GM19452 (cell line): ENCODE measurements around the gene NLN.
"Not testable (repeated sequence)": the region's sequence is repeated elsewhere in the genome, so short reads cannot be mapped to it uniquely, and the experiment has no call there.

Source experiments
- ATAC-seq: cut with Tn5 transposase; IDR thresholded peaks from one replicate; pipeline ENCODE4 v1.9.1; 2021; ENCODE audit not compliant: unreplicated experiment

The NLN gene

DNA sequence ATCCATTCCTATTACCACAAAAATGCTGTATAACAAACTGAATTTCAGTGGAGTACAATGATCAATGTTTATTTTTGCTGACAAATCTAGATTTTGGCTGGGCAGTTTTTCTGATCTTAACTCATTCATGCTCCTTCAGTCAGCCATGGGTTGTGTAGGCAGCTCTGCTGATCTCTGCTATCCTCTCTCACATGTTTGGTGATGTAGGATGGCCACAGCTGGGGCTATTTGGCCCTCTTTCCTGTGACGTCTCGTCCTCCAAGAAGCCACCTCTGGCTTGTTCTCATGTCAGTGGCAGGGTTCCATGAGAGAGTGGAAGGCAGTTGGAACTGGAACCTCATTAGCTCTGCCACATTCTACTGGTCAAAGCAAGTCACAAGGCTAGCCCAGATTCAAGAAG, 8.9 kb downstream of the NLN start:
- ATAC-seq: no peak

DNA sequence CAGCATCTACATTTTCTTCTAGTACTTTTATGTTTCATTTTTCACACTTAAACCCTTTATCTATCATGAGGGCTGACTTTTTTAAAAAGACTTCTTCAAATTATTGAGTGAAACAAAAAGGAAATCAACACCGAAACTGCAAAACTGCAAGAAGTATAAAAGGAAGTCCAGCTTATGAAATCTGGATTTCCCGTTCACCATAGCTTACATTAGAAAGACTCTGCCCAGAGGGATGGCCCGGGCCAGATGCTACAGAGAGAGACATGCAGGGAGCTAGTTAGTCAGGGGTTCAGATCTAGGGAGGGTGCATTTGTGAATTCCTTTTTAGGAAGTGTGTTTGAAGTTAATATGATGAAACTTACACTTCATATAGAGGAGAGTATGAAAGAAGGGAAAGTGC, 10.0 kb downstream of the NLN start:
- not testable (repeated sequence) for ATAC-seq

DNA sequence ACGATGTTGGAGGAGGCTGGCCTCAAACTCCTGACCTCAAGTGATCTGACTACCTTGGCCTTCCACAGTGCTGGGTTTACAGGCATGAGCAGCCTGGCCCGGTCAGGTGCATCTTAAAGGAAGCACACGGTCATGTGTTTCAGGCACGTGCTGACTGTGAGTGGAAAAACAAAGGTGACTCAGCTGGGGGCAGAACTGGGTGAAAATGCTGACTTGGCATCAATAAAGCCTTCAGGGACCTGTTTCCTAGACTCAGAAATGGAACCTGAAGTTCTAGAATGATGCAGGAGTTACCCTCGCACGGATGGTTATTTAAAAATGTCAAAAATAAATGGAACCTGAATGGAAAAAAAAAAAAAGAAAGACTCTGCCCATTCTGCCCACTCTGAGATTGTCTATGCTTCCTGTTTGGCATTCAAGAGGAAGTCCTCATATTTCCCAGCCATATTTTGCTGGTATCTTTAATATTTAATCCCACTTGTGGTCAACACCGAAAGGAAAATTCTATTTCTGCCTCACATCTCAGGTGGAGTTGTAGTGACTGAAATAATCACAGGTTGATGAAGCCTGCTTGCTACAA, 12.3 kb downstream of the NLN start:
- ATAC-seq: not testable (repeated sequence)

DNA sequence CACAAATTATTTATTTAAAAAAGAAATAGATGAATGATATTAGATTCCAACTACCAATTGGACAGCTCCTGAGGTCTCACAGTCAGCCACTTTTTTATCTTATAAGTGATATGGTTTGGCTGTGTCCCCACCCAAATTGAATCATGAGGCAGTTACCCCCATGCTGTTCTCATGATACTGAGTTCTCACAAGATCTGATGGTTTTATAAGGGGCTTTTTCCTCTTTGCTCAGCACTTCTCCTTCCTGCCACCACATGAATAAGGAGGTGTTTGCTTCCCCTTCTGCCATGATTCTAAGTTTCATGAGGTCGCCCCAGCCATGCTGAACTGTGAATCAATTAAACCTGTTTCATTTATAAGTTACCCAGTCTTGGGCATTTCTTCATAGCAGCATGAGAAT, 12.9 kb downstream of the NLN start:
- no peak for ATAC-seq

DNA sequence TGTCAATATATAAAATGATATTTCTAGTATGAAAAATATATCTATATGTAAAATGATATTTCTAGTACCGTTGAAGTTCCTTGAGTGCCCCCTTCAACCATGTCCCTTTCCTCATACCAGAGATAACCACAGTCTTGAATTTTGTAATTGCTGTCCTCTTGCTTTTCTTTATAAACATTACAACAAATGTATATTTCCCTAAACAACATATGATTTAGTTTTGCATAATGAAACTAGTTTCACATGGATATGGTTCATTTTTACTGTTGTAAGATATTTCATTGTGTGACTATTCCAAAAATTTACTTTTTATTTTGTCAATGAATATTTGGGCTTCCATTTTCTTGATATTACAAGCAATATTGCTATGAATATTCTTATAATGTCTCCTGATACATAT, 14.0 kb downstream of the NLN start:
- ATAC-seq: no peak

DNA sequence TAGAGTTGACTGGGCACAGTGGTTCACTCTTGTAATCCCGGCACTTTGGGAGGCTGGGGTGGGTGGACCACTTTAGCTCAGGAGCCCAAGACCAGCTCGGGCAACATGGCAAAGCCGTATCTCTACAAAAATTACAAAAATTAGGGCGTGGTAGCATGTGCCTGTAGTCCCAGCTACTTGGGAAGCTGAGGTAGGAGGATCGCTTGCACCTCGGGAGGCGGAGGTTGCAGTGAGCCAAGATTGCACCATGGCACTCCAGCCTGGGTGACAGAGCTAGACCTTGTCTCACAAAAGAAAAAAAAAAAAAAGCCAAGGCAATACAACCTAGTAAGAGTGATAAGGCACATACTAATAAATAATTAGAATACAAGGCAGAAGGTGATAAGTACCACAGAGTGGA, 15.8 kb downstream of the NLN start:
- no peak for ATAC-seq

DNA sequence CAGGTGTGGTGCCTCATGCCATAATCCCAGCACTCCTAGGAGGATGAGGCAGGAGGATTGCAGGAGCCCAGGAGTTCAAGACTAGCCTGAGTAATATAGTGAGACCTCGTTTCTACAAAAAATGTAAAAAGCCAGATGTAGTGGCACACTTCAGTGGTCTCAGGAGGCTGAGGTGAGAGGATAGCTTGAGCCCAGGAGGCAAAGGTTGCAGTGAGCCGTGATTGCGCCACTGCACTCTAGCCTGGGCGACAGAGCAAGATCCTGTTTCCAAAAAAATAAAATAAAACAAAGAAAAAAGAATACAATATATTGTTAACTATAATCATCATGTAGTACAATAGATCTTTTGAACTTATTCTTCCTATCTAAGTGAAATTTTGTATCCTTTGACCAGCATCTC, 16.3 kb downstream of the NLN start:
- no peak for ATAC-seq

DNA sequence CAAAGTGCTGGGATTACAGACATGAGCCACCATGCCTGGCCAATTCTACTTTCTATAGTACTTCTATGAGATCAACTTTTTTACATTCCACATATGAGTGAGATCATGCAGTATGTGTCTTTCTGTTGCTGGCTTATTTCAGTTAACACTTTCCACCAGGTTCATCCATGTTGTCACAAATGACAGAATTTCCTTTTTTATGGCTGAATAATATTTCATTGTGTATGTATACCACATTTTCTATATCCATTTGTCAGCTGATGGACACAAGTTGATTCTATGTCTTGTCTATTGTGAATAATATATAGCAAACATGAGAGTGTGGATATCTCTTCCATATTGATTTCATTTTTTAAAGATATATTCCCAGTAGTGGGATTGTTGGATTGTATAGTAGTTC, 17.2 kb downstream of the NLN start:
- no peak for ATAC-seq

DNA sequence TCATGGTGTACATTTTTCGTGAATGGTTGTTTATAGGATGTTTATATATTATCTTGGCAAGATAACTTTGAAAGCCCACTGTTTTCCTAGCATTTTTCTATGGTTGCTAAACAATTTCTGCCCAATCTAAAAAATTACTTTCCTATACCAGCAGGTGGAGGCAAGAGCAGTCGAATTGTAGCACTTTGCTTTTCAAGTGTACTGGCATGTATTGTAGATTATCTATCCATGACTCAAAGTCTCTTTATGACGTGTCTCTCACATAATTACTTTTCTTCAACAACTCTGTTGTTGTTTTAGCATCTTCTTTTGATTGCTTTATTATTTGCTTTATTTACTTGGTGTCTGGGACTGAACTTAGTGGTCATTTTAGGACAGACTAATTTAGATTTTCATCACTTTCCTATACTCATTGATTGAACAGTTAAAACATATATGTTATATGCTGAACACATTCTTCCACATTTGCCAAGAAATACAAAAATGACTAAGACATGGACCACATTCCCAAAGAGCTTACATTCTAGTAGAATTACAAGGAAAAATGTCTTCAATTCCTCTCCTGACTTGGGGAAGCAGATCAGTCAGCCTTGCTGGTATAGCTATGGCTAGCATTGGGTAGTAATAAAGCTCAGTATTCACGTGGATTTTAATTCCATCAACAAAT, 20.7 kb downstream of the NLN start:
- peak; percentile 91 for ATAC-seq

DNA sequence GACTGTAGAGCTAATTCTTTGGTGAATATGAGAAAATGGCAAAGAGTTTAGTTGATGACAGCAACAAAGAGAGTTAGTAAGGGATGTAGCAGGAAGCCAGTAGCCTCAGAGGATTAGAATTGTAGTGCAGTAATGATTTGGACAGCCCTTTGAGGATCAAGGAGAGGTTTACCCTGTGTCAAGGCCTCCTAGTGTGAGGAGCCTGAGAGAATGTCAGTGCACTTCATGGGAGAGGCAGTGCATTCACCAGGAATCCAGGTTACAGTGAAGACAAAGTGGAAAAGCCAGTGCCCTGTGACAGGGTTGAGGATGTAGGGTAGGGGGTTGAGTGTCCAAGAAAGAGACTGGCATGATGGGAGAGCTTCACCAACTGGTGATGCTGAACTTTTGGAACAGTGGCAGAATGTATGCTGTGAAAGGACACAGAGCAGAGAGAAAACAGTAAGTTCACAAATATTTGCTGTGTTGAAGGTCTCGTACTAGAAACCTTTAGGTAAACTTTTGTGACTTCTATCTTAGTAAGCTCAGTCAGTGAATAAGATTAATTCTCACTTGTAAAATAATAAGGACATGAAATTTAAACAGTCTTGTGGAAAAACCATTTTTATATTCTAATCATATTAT, 27.3 kb downstream of the NLN start:
- no peak for ATAC-seq

DNA sequence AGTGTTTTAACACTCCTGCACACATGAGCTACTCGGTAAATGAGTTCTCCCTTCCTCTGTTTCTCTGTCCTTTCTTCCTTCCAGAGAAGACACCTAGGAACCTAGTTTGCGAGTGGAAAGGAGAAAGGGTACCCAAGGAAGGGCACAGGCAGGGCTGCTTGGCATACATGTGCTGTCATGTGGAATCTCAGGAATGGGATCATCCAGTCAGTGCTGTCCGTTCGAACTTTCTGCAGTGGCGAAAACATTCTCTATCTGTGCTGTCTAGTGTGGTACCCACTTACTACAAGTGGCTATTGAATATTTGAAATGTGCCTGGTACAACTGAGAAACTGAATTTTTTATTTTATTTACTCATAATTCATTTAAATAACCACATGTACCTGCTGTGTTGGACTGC, 28.0 kb downstream of the NLN start:
- ATAC-seq: no peak

DNA sequence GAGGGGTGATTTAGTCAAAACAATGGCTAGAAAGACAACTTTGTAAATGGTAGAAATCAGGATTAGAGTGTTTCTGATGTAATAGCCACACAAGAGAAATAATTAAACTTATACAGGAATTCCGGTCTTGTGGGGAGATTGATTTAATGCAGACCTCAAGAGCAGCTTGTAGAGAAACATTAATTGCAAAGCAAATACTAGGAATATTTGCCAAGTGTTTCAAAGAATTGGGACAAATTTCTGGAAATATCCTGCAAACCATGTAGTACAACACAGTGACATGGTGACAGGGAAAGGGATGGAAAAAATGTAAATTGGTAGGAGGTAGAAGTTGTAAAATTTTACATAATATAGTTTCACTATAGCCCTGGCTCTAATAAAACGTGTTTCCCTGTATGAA, 28.9 kb downstream of the NLN start:
- no peak for ATAC-seq

DNA sequence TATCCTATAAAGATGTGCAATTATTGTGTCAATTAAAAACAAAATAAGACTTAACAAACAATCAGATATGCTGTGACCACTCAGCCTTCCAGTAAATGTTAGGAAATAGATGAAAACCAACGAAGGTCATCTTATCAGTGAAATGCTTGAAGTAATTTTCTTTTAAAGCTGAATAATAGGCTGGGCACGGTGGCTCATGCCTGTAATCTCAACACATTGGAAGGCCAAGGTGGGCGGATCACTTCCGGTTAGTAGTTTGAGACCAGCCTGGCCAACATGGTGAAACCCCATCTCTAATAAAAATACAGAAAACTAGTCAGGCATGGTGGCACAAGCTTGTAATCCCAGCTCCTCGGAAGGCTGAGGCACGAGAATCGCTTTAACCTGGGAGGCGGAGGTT, 31.2 kb downstream of the NLN start:
- no peak for ATAC-seq

DNA sequence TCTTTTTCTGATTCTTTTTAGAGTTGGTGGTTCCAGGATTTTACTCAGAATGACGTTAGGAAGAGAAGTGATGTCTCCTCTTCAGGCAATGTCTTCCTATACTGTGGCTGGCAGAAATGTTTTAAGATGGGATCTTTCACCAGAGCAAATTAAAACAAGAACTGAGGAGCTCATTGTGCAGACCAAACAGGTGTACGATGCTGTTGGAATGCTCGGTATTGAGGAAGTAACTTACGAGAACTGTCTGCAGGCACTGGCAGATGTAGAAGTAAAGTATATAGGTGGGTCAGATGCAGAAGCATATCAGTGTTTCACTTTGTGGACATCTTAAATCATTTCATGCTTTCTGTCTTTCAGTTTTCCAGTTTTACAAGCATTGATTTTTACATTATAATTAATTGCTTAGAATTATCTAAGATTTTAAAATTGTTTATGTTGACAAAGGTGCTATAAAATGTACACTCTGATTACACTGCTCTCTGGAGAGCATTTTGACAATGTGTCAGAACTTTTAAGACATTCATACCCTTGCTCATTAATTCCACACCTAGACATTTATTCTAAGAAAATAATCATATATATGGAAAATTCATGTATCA, 36.6 kb downstream of the NLN start:
- ATAC-seq: no peak

DNA sequence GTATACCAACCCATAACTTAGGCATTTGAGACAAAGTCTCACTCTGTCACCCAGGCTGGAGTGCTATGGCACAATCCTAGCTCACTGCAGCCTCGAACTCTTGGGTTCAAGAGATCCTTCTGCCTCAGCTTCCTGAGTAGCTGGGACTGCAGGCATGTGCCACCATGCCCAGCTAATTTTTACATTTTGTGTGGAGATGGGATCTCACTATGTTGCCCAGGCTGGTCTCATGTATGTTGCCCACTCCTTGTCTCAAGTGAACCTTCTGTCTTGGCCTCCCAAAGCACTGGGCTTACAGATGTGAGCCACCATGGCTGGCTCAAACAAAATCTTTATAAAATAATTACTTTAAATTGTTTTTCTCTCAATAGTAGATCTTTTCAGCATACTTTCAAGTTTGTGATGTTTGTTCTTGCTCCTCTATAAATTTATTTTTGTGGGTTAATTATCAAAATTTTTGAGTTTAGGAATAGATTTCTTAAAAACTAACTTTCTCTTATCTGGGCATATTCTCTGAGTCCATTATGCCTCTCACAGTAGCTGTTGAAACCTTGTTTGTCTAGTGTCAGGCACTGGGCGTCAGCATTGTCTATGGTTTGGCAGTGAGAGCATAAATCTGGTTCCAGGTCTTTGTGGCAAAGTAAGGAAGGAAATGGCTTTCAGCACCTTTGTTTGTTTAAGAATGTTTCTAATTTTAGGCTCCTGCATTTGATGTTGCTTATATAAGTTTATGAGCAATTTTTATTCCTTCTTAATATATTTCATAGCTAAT, 38.7 kb downstream of the NLN start:
- no peak for ATAC-seq

DNA sequence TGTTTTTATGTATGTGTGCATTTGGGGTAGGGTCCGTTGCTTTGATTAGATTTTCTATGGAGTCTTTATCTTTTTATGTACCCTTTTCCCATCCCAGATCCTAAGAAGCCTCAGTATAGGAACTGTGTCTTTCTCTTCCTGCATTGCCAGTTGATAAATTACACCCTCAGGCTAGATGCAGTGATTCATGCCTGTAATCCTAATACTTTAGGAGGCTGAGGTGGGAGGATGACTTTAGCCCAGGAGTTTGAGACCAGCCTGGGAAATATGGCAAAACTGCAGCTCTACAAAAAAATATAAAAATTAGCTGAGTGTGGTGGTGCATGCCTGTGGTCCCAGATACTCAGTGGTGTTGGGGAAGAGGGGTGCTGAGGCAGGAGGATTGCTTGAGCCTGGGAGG, 40.2 kb downstream of the NLN start:
- ATAC-seq: no peak

DNA sequence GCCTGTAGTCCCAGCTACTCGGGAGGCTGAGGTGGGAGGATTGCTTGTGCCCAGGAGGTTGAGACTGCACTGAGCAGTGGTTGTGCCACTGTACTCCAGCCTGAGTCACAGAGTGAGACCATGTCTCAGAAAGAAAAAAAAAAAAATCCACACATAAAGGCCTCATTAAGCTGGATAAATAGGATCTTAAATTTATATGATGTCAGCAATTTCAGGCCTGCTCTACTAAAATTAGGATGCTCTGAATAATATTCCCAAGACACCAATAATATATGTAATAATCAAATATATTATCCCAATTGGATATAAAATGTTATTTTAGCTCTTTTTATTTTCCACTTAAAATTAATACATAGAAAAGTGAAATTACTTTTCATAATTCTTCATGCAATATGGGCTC, 43.6 kb downstream of the NLN start:
- ATAC-seq: no peak

DNA sequence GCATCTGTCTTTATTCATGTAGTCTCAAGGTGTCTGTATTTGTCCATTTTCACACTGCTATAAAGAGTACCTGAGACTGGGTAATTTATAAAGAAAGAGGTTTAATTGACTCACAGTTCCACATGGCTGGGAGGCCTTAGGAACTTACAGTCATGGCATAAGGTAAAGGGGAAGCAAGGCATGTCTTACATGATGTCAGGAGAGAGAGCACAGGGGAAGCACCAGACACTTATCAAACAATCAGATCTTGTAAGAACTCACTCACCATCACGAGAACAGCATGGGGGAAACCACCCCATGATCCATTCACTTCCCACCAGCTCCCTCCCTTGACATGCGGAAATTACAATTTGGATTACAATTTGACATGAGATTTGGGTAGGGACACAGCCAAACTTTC, 44.2 kb downstream of the NLN start:
- ATAC-seq: no peak

DNA sequence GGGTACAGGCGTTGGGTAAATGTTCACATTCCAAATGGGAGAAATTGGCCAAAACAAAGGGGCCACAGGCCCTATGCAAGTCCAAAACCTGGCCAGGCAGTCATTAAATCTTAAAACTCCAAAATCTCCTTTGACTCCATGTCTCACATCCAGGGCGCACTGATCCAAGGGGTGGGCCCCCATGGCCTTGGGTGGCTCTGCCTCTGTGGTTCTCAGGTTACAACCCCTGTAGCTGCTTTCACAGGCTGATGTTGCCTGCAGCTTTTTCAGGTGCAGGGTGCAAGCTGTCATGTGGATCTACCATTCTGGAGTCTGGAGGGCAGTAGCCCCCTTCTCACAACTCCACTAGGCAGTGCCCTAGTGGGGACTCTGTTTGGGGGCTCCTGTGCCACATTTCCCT, 44.8 kb downstream of the NLN start:
- no peak for ATAC-seq

DNA sequence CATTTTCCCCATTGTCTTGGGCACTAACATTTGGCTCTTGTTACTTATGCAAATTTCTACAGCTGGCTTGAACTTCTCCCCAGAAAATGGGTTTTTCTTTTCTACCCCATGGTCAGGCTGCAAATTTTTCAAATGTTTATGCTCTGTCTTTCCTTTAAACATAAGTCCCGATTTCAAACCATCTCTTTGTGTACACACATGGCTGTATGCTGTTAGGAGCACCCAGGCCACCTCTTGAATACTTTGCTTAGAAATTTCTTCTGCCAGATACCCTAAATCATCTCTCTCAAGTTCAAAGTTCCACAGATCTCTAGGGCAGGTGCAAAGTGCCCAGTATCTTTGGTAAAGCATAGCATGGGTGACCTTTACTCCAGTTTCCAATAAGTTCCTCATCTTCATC, 45.6 kb downstream of the NLN start:
- no peak for ATAC-seq

DNA sequence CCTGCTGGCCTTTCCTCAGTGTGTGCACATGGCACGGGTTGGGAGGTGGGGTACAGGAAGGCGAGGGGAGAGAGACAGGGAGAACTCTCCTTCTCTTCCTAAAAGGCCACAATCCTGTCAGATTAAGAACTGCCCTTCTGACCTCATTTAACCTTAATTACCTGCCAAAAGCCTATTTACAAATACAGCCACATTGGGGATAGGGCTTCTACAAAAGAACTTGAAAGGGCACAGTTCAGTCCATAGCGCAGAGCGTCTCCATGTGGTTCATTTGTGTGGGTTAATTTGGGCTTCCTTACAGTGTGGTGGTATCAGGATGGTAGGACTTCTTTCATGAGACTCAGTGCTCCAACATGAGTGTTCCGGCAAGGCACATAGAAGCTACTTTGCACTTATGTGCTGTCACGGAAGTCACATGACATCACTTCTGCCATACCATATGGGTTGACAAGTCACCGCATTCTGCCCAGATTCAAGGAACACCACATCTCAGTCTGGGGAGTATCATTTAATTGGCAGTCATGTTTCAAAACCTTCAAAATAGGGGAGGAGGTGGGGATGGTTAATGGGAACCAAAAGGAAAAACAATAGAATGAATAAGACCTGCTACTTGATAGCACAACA, 46.8 kb downstream of the NLN start:
- ATAC-seq: no peak
